Cerebellar nuclear complex (tissue), 1 donor: ENCODE results near the gene PKMYT1.
A peak's percentile ranks its signal among the peaks of the same experiment; 100 is the strongest.

Experiments
- DNase-seq, 2 experiments: peaks; one replicate each; lab custom pipeline; 2025; lab: John Stamatoyannopoulos, UW

PKMYT1 gene

DNA sequence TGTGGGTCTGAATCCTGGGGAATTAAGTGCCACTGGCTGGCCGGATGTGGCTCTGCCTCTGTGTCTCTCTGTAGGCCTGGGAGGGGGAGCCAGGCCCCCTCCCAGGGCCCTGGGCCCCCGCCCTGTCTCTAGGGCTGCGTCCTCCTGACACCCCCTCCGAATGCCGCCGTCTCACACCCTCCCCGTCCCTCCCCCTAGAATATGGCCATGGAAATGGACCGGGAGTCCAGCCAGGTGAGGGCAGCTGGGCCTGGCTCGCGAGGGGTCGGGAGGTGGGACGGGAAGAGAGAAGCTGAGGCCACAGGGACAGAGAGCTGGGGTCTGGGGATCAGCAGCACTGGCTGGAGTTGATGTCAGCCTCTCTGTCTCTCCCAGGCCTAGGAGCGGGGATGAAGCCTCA is 16.1 kb upstream of the PKMYT1 start:
- DNase-seq, result no peak

DNA sequence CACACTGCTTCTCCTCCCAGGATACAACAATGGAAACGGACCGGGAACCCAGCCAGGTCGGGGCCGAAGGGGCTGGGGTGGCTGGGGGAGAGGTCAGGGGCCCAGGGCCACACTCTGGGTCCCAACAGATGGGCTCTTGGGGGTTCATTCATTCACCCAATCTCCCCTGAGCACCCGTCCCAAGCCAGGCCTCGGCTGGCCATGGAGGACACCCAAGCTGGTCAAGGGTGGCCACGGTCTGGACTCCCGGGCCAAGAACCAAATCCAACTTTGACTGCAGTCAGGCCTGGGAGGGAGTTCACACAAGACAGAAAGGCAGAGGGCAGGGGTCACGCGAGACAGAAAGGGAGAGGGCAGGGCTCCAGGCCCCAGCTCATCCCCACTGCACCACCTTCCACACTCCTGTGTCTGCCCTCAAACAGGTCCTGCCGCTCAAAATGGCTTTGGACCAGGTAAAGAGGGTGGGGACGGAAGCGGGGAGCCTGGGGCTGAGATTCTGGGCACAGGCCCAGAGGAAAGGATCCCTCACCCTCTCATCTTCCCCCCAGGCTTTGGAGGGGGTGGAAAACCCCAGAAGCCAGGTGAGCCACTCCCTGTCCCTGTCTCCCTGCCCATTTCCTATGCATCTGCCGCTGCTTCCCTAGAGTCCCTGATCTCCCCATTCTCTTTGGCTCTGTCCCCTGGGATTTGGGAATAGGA is 12.3 kb upstream of the PKMYT1 start:
- DNase-seq, result no peak

DNA sequence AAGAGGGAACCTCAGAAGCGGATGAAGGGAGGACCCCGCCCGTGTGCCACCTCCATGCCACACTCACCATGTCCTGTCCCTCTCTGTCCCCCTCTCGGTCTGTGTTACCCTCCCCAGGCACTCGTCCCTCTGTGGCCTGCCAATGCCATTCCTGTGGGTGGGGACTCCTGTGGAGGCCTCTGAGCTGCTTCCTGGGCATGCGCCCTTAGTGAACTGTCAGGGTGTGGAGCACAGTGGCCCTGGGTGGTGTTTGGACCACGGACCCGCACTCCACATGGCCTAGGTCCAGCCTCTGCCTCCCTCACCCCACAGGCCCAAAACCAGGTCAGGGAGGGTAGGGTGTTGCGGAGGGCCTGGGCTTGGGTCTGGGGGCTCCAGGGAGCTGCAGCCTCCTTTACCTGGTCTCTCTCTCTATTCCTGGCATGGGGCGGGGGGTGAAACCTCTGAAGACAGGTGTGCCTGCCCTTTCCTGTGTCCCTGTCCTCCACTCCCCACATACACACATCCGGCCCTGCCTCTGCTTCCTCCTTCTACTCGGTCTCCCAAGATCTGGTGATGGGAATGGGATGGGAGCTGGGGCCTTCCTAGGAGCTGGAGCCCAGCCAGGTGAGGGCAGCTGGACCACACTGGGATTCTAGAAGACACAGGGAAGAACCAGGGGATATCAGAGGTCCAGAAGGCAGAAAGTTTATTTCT is 11.5 kb upstream of the PKMYT1 start:
- DNase-seq, result no peak

- DNase-seq, result no peak
Measured at GRCh38 chr16:2990891-2991290, 10.6 kb upstream of the PKMYT1 start.

DNA sequence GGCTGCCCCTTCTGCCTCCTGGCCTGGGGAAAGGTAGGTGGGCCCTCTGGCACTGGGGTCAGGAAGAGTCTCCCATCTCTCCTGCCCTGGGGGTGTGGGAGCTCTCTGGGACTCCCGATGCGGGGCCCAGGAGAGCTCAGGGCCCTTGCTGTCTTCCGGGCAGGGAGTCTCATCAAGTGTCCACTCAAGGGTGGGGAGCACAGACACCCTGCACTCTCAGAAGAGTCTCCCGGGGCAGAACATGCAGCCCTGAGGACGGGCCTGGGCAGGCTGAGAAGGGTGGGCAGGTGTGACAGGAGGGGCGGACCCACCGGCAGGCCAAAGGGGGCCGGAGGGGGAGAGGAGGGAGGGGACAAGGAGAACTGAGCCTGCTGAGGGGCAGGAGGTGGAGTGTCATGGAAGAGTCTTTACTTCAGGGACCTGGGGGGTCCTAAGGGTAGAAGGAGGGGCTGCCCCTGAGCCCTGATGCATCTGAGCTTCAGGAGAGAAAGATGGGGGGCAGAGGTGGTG is 8.4 kb upstream of the PKMYT1 start:
- no peak for DNase-seq

- no peak for DNase-seq
Measured at GRCh38 chr16:2987833-2988232, 7.6 kb upstream of the PKMYT1 start.

- no peak for DNase-seq
Measured at GRCh38 chr16:2987286-2987685, 7.0 kb upstream of the PKMYT1 start.

- DNase-seq, result no peak
Measured at GRCh38 chr16:2986623-2987188, 6.5 kb upstream of the PKMYT1 start.

DNA sequence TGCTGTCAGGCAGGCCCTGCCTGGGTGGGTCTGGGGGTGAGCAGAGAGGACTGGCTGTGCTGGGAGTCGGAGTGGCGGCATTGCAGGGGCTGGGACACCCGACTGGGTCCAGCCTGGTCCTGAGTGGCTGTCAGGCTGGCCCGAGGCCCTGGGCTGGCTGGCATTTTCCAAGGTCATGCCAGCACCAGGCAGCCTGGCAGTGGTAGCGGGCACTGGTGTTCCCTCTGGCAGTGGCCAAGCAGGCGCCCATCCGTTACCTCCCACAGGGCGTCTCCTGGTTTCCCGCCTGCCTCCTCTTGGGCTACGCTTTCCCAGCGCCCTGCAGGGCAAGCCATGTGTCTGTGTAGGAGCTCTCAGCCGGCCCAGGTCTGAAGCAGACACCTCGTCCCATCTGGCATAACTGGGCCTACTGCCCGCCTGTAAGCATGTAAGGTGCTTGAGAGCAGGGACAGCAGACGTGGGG is 5.7 kb upstream of the PKMYT1 start:
- DNase-seq, result peak; percentile 65 to 78

DNA sequence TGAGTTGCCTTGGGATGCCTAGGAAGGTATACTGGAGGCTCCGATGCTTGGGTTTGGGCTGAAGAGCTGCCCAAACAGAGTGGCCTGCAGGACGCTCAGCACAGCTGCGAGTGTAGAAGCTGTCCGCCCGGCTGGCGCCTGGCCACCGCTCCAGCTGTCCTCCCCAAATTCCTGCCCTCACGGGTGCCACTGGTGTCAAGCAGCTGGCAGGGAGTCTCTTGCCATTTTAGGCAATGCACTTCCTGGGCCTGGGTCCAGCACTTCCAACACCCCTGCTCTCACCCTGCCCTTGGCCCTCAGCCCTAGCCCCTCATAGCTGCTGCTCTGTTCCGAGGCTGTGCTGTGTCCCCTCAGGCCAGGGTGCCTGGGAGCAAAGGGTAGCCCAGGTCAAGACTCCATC is 5.2 kb upstream of the PKMYT1 start:
- DNase-seq, result no peak

DNA sequence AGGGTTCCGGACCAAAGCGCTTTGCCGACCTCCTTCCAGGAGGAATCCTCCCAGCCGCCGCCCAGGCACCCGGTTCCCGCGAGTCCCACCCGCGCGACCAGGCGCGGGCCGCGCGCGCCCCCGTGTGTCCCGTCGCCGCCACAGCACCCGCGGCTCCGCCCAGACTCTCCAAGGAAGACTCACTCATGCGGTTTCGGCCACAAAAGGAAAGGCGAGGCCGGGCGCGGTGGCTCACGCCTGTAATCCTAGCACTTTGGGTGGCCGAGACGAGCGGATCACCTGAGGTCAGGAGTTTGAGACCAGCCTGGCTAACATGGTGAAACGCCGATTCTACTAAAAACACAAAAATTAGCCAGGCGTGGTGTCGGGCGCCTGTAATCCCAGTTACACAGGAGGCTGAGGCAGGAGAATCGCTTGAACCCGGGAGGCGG is 3.5 kb upstream of the PKMYT1 start:
- DNase-seq, result peak in 1 of 2 experiments; percentile 22

DNA sequence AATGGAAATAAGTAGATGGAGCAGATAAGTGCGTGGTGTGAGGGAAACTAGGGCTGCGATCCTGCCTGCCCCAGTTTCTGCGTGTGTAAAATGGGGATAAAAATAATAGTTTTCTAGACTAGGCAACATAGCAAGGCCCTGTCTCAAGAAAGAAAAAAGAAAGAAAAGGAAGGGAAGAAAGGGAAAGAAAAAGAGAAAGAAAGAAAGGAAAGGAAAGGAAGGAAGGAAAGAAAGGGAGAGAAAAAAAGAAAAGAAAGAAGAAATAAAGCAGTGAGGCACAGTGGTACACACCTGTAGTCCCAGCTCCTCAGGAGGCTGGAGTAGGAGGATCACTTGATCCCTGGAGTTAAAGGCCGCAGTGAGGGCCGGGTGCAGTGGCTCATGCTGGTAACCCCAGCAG is 2.2 kb upstream of the PKMYT1 start:
- DNase-seq, result no peak

DNA sequence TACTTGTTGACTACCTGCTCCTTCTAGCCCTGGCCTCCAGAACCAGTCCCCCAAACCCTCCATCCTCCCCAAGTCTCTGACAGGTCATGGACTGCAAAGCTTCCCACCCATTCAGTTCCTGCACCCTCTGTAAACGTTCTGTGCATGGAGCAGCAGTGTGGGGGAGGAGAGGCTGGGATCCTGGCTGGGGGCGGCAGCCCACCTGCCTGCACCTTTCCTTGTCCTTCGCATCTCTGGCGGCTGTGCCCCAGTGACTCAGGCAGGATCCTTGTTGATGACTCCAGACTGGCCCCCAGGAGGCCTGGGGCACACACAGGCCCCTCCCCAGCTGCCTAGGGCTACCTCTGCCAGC is 1.6 kb upstream of the PKMYT1 start:
- DNase-seq, result no peak

- no peak for DNase-seq
Measured at GRCh38 chr16:2981177-2981898, 1.1 kb upstream of the PKMYT1 start.

DNA sequence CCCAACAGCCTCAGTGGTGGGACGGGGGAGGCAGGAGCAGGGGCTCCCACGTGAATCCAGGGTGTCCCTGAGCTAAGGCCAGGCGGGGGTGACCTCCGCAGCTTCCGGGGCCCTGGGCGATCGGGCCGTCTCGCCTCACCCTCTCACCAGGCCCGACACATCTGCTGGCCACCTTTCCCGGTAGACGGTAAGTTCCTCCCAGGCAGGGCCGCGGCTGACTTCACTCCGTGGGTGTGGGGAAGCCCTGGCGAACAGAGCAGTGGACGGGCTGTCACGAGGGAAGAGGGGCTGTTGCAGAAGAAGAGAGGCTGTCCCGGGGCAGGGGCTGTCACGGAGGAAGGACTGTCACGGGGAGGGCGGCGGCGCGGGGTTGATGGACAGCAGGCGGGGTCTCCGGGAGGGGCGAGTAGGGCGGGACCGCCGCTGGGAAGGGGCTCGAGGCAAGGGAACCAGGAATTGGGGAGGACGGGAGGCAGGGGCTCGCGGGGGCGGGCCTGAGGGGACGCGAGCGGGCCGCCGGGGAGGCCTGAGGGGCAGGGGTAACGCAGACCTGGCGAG is 498 bp downstream of the PKMYT1 start:
- no peak for DNase-seq

DNA sequence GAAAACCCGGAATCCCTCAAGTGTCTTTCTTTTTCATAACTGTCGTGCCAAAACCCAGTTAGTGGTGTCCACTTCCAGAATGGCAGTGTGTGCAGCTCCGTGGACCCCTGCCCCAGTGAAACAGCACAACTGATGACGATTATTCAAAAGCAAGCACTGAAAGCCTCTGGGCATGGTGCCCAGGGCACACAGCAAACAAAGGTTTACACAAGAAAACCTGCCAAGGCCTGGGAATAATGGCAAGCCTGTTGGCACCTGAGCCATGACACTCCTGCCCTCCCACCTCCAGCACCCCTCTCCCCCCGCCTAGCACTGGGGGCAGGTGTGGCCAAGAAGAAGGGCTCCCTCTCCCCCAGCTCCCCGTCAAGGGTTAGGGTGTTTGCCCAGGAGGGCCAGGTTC is 2.8 kb downstream of the PKMYT1 start:
- no peak for DNase-seq

GRCh38 chr16:2976673-2977072 is 3.6 kb downstream of the PKMYT1 start:
- DNase-seq, result no peak

GRCh38 chr16:2976201-2976600 is 4.0 kb downstream of the PKMYT1 start:
- DNase-seq, result no peak

DNA sequence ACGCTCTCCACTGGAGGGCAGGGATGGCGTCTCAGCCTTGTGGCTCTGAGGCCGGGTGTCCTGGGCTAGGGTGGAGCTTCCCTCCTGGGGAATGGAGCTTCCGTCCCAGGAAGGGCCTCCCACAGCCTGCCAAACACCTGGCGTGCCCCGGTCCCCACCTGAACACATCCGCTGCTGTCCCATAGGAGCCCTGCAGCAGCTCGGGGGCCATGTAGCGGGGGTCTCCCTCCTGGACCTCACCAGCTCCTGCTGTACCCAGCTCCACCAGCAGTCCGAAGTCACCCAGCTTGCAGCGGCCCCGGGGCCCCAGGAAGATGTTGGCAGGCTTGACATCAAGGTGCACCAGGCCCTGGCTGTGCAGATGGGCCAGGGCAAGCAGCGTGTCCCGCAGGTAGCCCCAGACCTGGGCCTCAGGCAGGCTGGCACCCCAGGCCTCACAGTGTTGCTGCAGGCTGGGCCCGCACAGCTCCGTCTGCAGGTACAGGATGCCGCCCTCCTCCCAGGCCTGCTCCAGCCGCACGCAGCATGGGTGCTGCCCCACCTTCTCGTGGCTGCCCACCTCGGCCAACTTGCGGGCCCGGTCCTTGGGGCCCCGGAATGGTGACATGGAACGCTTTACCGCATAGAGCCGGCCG is 5.0 kb downstream of the PKMYT1 start:
- DNase-seq, result no peak

DNA sequence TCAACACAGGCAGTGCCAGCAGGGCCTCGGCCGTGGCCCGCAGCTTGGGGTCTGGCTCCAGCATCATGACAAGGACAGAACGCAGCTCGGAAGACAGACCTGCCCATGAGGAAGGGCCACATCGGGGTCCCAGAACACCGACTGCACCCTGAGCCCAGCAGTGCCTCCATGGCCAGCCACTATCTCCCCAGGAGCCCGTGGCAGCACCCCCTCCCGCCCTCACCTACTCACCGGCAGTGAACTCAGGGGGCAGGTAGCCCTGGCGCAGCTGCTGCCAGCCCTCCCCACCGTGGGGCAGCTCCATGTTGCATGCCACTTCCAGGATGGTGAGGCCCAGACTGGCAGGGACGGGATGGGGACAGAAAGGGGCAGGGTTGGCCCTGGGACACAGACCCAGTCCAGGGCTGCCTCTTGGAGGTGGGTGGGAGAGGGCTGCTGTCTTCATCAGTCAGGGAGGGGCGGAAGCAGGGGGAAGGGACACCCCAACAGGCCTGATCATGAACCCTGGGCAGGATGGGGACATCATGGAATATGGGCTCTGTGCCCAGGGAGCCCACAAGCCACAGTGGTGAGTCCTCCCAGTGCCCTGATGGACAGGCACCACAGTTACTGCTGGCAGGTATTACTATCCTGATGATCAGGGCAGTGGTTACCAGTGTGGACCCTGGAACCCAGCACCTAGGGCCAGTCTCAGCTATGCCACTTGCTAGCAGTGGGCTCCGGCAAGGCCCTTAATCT is 5.8 kb downstream of the PKMYT1 start:
- DNase-seq, result no peak
